Fibroblast of villous mesenchyme (primary cell): ENCODE measurements around the gene FSTL4. TPM values are rescaled to one million over a fixed set of nuclear protein-coding genes. Genes with fewer than 3 reads are reported as not detected.
"Not testable (repeated sequence)": the region's sequence is repeated elsewhere in the genome, so short reads cannot be mapped to it uniquely, and the experiment has no call there.

Experiments
- DNase-seq: peaks from one replicate; pipeline ENCODE4 v3.0.0-alpha.2; 2010; ENCODE audit warnings: low read depth
- H3K4me3 ChIP-seq: 2 replicates; pipeline ENCODE4 v1.5.1; 2011; ENCODE audit warnings: low read depth, mild to moderate bottlenecking, low read length
- CTCF ChIP-seq: IDR thresholded peaks from 2 replicates; pipeline ENCODE4 v1.5.1; 2012; ENCODE audit warnings: low read depth, mild to moderate bottlenecking, low read length; ENCODE audit not compliant: insufficient read depth
- total RNA-seq: library from RNA; depleted of rRNA; stranded (reverse); fragments of >200 nt; gene quantifications from 2 replicates; pipeline ENCODE4 v1.2.3, GENCODE V29; 2012

Gene FSTL4
- total RNA-seq, 1 donor = not detected

GRCh38 chr5:133396814-133397213 is 215.5 kb downstream of the FSTL4 start:
- no peak overlapping the region for H3K4me3 ChIP-seq
- TF ChIP-seq CTCF = no peak
- no peak for DNase-seq

- TF ChIP-seq CTCF = no peak
- H3K4me3 ChIP-seq = no peak overlapping the region
- DNase-seq = no peak
Measured at GRCh38 chr5:133396187-133396741, 216.1 kb downstream of the FSTL4 start.

- not testable (repeated sequence) for DNase-seq, H3K4me3 ChIP-seq
Measured at GRCh38 chr5:133395207-133395606, 217.1 kb downstream of the FSTL4 start.

- DNase-seq, H3K4me3 ChIP-seq: not testable (repeated sequence)
Measured at GRCh38 chr5:133394477-133394817, 217.9 kb downstream of the FSTL4 start.

GRCh38 chr5:133393776-133394476 is 218.4 kb downstream of the FSTL4 start:
- no peak overlapping the region for H3K4me3 ChIP-seq
- TF ChIP-seq CTCF = no peak
- no peak for DNase-seq

- TF ChIP-seq CTCF = no peak
- no peak for DNase-seq
- no peak overlapping the region for H3K4me3 ChIP-seq
Measured at GRCh38 chr5:133392448-133392847, 219.9 kb downstream of the FSTL4 start.

- TF ChIP-seq CTCF = no peak
- no peak for DNase-seq
- H3K4me3 ChIP-seq = no peak overlapping the region
Measured at GRCh38 chr5:133391354-133392136, 220.8 kb downstream of the FSTL4 start.
